Karpas-422 (cell line): ENCODE results near the gene MBIP. TPM values are rescaled to one million over a fixed set of nuclear protein-coding genes. Genes with fewer than 3 reads are reported as not detected.

ENCODE experiments used
- DNase-seq: peaks from one replicate; pipeline ENCODE4 v3.0.0-alpha.2; 2015
- H2AFZ ChIP-seq: fragments of 200-600 bp; sonication (generic); 2 replicates; pipeline ENCODE4 v1.6.1; 2014; ENCODE audit warnings: antibody characterized with exemption, low read length, mixed read lengths
- H3K27ac ChIP-seq: fragments of 200-600 bp; sonication (generic); 2 replicates; pipeline ENCODE4 v1.5.1; 2014; ENCODE audit warnings: mild to moderate bottlenecking, low read length, moderate library complexity
- H3K27me3 ChIP-seq: fragments of 200-600 bp; sonication (generic); 2 replicates; pipeline ENCODE4 v1.6.1; 2014; ENCODE audit warnings: low read length, mixed read lengths
- H3K36me3 ChIP-seq: fragments of 200-600 bp; sonication (generic); 2 replicates; pipeline ENCODE4 v1.6.1; 2014; ENCODE audit warnings: low read length, mixed read lengths; ENCODE audit not compliant: insufficient read depth
- H3K4me1 ChIP-seq: fragments of 200-600 bp; sonication (generic); 2 replicates; pipeline ENCODE4 v1.6.1; 2014; ENCODE audit warnings: mild to moderate bottlenecking, low read length, mixed read lengths
- H3K4me2 ChIP-seq: fragments of 200-600 bp; sonication (generic); 2 replicates; pipeline ENCODE4 v1.6.1; 2014; ENCODE audit warnings: low read length, low read depth, mild to moderate bottlenecking; ENCODE audit not compliant: poor library complexity, severe bottlenecking
- H3K4me3 ChIP-seq: fragments of 200-600 bp; sonication (generic); 2 replicates; pipeline ENCODE4 v1.5.1; 2014; ENCODE audit warnings: mild to moderate bottlenecking, antibody characterized with exemption, low read length, mixed read lengths
- H3K79me2 ChIP-seq: fragments of 200-600 bp; sonication (generic); 2 replicates; pipeline ENCODE4 v1.6.1; 2014; ENCODE audit warnings: mild to moderate bottlenecking, low read length, mixed read lengths
- H3K9ac ChIP-seq: fragments of 200-600 bp; sonication (generic); 2 replicates; pipeline ENCODE4 v1.6.0; 2014; ENCODE audit warnings: low read length
- H3K9me2 ChIP-seq: fragments of 200-600 bp; sonication (generic), shearing (Covaris generic); replicated peaks from 2 replicates; pipeline ENCODE4 v1.6.0; 2014; ENCODE audit warnings: mild to moderate bottlenecking, low read length, moderate library complexity; ENCODE audit not compliant: insufficient read depth
- H3K9me3 ChIP-seq: fragments of 300-700, 200-600 bp; sonication (generic); 2 replicates; pipeline ENCODE4 v1.6.1; 2014; ENCODE audit warnings: low read length, mixed read lengths
- H4K20me1 ChIP-seq: fragments of 200-600 bp; sonication (generic); 2 replicates; pipeline ENCODE4 v1.6.1; 2014; ENCODE audit warnings: mild to moderate bottlenecking, antibody characterized with exemption, low read length, low read depth; ENCODE audit not compliant: insufficient read depth
- total RNA-seq: library from RNA; depleted of rRNA; stranded (reverse); fragments of >200 nt; shearing (Covaris generic); gene quantifications from 2 replicates; pipeline ENCODE4 v1.2.3, GENCODE V29; 2014; ENCODE audit warnings: low replicate concordance; rRNA removed

MBIP gene, protein sequence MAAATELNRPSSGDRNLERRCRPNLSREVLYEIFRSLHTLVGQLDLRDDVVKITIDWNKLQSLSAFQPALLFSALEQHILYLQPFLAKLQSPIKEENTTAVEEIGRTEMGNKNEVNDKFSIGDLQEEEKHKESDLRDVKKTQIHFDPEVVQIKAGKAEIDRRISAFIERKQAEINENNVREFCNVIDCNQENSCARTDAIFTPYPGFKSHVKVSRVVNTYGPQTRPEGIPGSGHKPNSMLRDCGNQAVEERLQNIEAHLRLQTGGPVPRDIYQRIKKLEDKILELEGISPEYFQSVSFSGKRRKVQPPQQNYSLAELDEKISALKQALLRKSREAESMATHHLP
- 24.5 and 49.7 TPM in 2 replicates for total RNA-seq

DNA sequence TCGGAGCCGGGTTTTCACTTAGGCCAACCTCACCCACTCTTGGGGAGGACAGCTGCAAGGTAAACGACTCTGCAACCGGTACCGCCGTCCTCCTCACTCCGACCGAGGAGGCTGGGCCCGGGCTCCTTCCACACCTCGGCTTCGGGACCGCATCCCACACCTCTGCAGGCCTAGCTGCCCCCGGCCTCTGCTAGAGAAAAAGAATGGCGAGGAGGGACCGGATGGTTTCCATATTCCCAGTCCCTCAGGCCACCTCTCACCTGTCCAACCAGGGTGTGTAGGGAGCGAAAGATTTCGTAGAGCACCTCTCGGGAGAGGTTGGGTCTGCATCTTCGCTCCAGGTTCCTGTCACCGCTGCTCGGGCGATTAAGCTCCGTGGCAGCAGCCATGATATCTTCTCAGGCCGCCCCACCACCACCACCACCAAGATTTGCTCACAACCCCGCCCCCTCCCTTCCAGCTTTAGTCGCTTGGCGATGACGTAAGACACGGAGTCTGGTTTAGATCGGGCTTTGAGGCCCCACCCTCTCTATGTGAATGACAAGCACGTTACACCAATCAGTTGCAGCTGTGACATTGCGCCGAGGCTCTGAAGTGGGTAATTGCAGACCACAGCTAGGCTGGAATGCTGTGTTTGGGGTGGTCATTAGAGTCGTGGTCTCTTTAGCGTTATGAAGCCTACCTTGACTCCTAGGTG, at the start of gene MBIP:
TSS of gene MBIP (minus strand) at position 438 of the 697 bp plus-strand sequence. CDS start at position 389, 49 bp downstream.
- DNase-seq, result peak; percentile 100

DNA sequence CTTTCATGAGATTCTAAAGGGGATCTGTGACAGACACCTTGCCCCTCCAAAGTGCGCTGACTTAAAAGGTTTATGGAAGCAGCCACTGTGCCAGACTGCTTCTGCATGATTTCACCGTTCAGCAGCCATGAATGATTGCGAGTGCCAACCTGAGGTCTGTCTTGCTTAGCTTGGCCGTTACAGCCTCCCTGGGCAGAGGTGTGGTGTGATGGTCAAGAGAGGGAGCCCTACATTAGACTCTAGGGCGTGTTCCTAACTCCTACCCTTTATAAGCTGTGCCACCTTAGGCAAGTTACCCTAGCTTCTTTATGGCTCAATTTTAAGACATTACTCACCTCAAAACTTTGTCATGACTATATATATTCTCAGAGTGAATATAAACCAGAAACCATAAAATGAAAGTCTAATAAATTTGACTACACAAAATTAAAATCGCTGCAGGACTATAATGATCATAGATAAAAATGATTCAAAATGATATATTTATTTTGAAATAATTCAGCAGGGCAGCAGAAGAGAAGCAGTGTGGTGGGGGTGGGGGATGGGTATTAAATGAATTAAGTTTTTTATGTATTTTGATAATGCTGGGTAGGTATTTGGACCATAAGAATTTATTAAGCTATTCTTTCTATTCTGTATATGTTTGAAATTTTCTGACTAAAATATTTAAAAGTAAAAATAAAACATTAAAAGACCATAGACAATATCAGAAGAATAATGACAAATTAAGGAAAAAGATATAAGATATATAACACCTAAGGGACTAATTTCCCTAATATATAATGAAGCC, 47.7 kb upstream of the MBIP start:
- Histone ChIP-seq H3K9me2 (no peaks in the 10 kb centered on the region), H3K27me3 (0 out of 2 replicates have a peak, but pooled peaks cover 2% of the 10 kb centered on the region), H4K20me1 (no peaks in the 10 kb centered on the region), H3K4me2 (no peak overlapping the region), H2AFZ (no peak overlapping the region), H3K79me2 (no peaks in the 10 kb centered on the region), H3K9ac (no peak overlapping the region), H3K4me1 (no peaks in the 10 kb centered on the region), H3K27ac (no peak overlapping the region), H3K9me3 (no peaks in the 10 kb centered on the region), H3K4me3 (no peak overlapping the region), H3K36me3 (no peaks in the 10 kb centered on the region)
- DNase-seq, result no peak

More for the DNA sequence above, at the start of gene MBIP:
- Histone ChIP-seq H3K4me1 (peaks cover 45% of the 10 kb centered on the region), H3K9me2 (no peaks in the 10 kb centered on the region; the same call in 1 of the 2 replicates), H4K20me1 (no peaks in the 10 kb centered on the region; the same call in 1 of the 2 replicates), H3K9me3 (no peaks in the 10 kb centered on the region), H3K27me3 (no peaks in the 10 kb centered on the region), H3K36me3 (peaks cover 8% of the 10 kb centered on the region; the same call in 1 of the 2 replicates), H3K4me2 (peak within 1 kb of the TSS; percentile 79), H3K9ac (peak within 1 kb of the TSS; percentile 89), H3K4me3 (peak within 1 kb of the TSS; percentile 89), H3K27ac (peak within 1 kb of the TSS; percentile 56), H3K79me2 (peaks cover 51% of the 10 kb centered on the region), H2AFZ (peak within 1 kb of the TSS; percentile 68)

DNA sequence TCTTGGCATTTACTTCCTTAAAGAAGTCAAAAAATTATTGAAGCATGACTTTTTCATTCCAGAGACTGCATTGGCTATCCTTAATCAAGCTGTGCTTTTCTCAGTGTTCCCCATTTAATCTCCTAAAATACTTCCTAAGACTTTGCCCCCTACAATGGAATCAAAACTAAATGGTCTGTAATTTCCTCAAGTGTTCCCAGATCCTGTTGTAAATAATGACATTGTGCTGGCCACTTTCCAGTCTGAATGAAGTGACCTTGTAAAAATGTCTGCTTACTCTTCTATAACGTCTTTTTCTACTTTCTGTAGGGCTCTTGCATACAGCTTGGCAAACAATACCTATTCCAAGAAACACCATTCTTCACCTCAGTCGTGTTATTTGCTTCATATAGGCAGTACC, 45.3 kb upstream of the MBIP start:
- Histone ChIP-seq H3K4me1 (no peaks in the 10 kb centered on the region), H3K9me3 (no peaks in the 10 kb centered on the region), H3K9me2 (no peaks in the 10 kb centered on the region), H3K4me2 (no peak overlapping the region), H3K27me3 (0 out of 2 replicates have a peak, but pooled peaks cover 2% of the 10 kb centered on the region), H3K36me3 (no peaks in the 10 kb centered on the region), H3K4me3 (no peak overlapping the region), H3K79me2 (no peaks in the 10 kb centered on the region), H3K9ac (no peak overlapping the region), H3K27ac (no peak overlapping the region), H2AFZ (no peak overlapping the region), H4K20me1 (no peaks in the 10 kb centered on the region)
- DNase-seq, result no peak

DNA sequence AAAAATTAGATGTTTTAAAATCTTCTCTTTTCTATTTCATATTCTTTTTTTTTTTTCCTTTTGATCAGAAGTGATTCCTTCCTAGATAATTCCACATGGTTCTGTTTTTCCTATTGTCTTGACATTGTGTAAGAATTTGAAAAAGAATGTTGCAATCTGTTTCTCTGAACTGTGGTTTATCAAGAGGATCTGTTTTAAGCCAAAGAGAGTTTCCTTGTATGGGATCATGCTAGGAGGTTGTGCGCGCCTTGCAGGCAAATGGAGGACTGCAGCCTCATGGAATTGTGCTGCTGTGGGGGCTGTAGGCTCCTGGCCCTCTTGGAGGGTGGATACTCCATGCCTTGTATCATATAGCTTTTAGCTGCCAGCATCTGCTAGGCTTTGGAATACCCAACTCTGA, 43.3 kb upstream of the MBIP start:
- Histone ChIP-seq H4K20me1 (no peaks in the 10 kb centered on the region), H3K4me3 (no peak overlapping the region), H3K79me2 (no peaks in the 10 kb centered on the region), H3K9ac (no peak overlapping the region), H3K9me3 (no peaks in the 10 kb centered on the region), H2AFZ (no peak overlapping the region), H3K36me3 (no peaks in the 10 kb centered on the region), H3K9me2 (no peaks in the 10 kb centered on the region), H3K27ac (no peak overlapping the region), H3K27me3 (no peaks in the 10 kb centered on the region), H3K4me2 (no peak overlapping the region), H3K4me1 (no peaks in the 10 kb centered on the region)
- DNase-seq, result no peak

DNA sequence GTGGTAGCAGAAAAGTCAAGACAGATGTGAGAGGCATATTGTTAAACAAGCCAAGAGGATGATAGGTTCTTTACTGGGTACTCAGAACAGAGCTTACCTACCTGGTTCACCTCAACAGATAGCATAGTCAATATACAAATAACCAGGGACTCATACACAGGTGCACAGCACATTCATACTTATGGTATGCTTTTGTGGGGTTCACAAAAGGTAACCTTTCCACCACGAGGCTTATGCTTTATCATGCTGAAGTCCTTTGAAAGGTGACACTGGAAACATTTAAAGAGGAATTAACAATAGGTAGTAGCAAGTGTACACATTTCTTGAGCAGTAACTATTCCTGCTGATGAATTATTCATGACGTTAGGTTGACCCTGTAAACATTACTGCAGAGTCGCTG, 42.2 kb upstream of the MBIP start:
- no peaks in the 10 kb centered on the region for H3K36me3 ChIP-seq
- H2AFZ ChIP-seq, result no peak overlapping the region
- H3K79me2 ChIP-seq, result no peaks in the 10 kb centered on the region
- no peaks in the 10 kb centered on the region for H3K27me3 ChIP-seq
- H3K4me1 ChIP-seq, result no peaks in the 10 kb centered on the region
- no peaks in the 10 kb centered on the region for H3K9me2 ChIP-seq
- no peak for DNase-seq
- no peak overlapping the region for H3K4me2 ChIP-seq
- H3K9me3 ChIP-seq, result no peaks in the 10 kb centered on the region
- no peak overlapping the region for H3K4me3 ChIP-seq
- H3K27ac ChIP-seq, result no peak overlapping the region
- H3K9ac ChIP-seq, result no peak overlapping the region
- H4K20me1 ChIP-seq, result no peaks in the 10 kb centered on the region

DNA sequence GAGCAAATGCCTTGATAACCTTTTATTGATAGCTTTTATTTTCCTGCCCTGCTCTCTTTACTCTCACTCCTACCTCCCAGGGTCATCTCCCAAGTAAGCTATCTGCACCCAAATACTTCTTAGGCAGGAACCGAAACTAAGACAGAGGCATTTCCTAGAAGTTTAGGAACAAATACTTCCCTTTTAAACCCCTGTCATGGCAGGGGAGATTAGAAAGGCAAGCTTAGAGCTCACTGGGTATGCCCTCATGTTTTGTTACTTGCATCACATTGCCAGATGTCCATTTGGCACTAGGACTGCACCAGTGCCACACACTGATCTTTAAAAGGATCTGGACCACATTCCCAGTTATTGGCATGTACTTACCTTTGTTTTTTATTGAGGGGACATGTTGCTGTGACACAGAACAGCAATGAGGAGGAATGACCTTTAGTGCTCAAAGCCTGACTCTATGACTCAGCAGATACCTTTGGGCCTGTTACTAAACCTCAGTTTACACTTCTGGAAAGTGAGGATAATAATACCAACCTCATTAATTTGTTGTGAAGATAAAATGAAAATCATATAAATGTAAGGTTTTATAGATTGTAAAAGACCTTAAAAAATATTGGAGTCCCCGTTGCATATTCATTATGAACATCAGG, 40.9 kb upstream of the MBIP start:
- DNase-seq, result no peak
- Histone ChIP-seq H3K79me2 (no peaks in the 10 kb centered on the region), H2AFZ (no peak overlapping the region), H3K9ac (no peak overlapping the region), H4K20me1 (no peaks in the 10 kb centered on the region), H3K36me3 (no peaks in the 10 kb centered on the region), H3K27ac (no peak overlapping the region), H3K27me3 (peaks cover 3% of the 10 kb centered on the region), H3K9me3 (peaks cover 6% of the 10 kb centered on the region; the same call in 1 of the 2 replicates), H3K4me2 (no peak overlapping the region), H3K4me1 (no peaks in the 10 kb centered on the region), H3K9me2 (no peaks in the 10 kb centered on the region), H3K4me3 (no peak overlapping the region)

DNA sequence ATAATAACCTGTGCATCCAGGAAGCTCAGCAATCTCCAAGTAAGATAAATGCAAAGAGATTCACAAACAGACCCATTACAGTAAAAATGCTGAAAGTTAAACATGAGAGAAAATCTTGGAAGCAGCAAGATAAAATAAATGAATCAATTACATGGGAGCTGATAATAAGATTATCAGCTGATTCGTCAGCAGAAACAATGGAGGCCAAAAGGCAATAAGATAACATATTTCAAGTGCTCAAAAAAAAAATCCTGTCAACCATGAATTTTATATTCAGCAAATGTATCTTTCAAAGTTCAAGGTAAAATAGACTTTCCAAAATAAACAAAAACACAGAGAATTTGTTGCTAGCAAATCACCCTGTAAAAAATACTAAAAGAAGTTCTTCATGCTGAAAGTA, 36.4 kb upstream of the MBIP start:
- no peaks in the 10 kb centered on the region for H3K4me1 ChIP-seq
- no peak for DNase-seq
- peaks cover 6% of the 10 kb centered on the region; the same call in 1 of the 2 replicates for H3K9me3 ChIP-seq
- H3K9ac ChIP-seq, result no peak overlapping the region
- no peaks in the 10 kb centered on the region for H4K20me1 ChIP-seq
- no peaks in the 10 kb centered on the region for H3K36me3 ChIP-seq
- H2AFZ ChIP-seq, result no peak overlapping the region
- no peak overlapping the region for H3K4me3 ChIP-seq
- no peak overlapping the region for H3K4me2 ChIP-seq
- peaks cover 6% of the 10 kb centered on the region for H3K27me3 ChIP-seq
- H3K27ac ChIP-seq, result no peak overlapping the region
- H3K79me2 ChIP-seq, result no peaks in the 10 kb centered on the region
- H3K9me2 ChIP-seq, result no peaks in the 10 kb centered on the region
